HG03460 (cell line): ENCODE data around the gene PIGU.
"Not testable (repeated sequence)": the region's sequence is repeated elsewhere in the genome, so short reads cannot be mapped to it uniquely, and the experiment has no call there.

ENCODE experiments used
- ATAC-seq: cut with Tn5 transposase; IDR thresholded peaks from one replicate; pipeline ENCODE4 v1.9.1; 2021; ENCODE audit not compliant: unreplicated experiment

PIGU gene

GRCh38 chr20:34516247-34517113 is 160.4 kb downstream of the PIGU start, which contains the start of gene DYNLRB1:
Gene DYNLRB1, plus strand, starts transcription at chr20:34516422. Its CDS starts 37 bp downstream, at chr20:34516459.
- ATAC-seq: peak; percentile 70

- ATAC-seq: peak; percentile 49
Observed at GRCh38 chr20:34515484-34516246, 161.2 kb downstream of the PIGU start.

GRCh38 chr20:34514897-34515483 is 161.9 kb downstream of the PIGU start:
- no peak for ATAC-seq

- not testable (repeated sequence) for ATAC-seq
Observed at GRCh38 chr20:34514034-34514433, 162.9 kb downstream of the PIGU start.

- ATAC-seq: no peak
Observed at GRCh38 chr20:34512955-34513419, 163.9 kb downstream of the PIGU start.

GRCh38 chr20:34512266-34512954 is 164.5 kb downstream of the PIGU start:
- ATAC-seq: no peak

GRCh38 chr20:34511891-34512265 is 165.0 kb downstream of the PIGU start:
- no peak for ATAC-seq

GRCh38 chr20:34510575-34510974 is 166.3 kb downstream of the PIGU start:
- no peak for ATAC-seq
